Omental fat pad (tissue), 4 donors: Measurements from ENCODE around the gene MTG1. TPM values are rescaled to one million over a fixed set of nuclear protein-coding genes. Genes with fewer than 3 reads are reported as not detected.
"Not testable (repeated sequence)": the region's sequence is repeated elsewhere in the genome, so short reads cannot be mapped to it uniquely, and the experiment has no call there.

Experiments
- ATAC-seq: fragments of 150-250 bp; one replicate; pipeline ENCODE4 v1.9.1; 2016; ENCODE audit warnings: mild to moderate bottlenecking, moderate library complexity; ENCODE audit not compliant: low FRiP score
- DNase-seq: peaks from one replicate; pipeline ENCODE4 v3.0.0-alpha.2; 2019; ENCODE audit warnings: low spot score
- CTCF ChIP-seq, 3 donors: fragments of 450-650 bp; IDR thresholded peaks; one replicate each; pipeline ENCODE4 v1.5.1; 2016 to 2017; ENCODE audit warnings: antibody characterized with exemption in 3 of 3, mild to moderate bottlenecking in 3 of 3, moderate library complexity in 2 of 3
- total RNA-seq, 4 donors: library from RNA; depleted of rRNA; stranded (reverse); fragments of >200 nt; gene quantifications; one replicate each; pipeline ENCODE4 v1.1.0, GENCODE V29; 2016

MTG1 gene
- total RNA-seq, 4 donors from 2014 or later, result 14.6 to 30.9 (median 21.3) TPM

GRCh38 chr10:133379152-133379800 lies 14.7 kb upstream of the MTG1 start, which contains the start of gene PAOX:
TSS of gene PAOX (plus strand) at chr10:133379262. CDS start at chr10:133379317, 55 bp downstream.
- no peak for TF ChIP-seq CTCF (IDR thresholded peaks at IDR 0.05)
- DNase-seq (no peak), ATAC-seq (peak; percentile 73)

GRCh38 chr10:133379801-133380666 lies 13.9 kb upstream of the MTG1 start:
- no peak for DNase-seq
- ATAC-seq, result no peak

GRCh38 chr10:133381036-133381435 lies 12.9 kb upstream of the MTG1 start:
- no peak for TF ChIP-seq CTCF (IDR thresholded peaks at IDR 0.05)
- no peak for DNase-seq
- ATAC-seq, result no peak

More at GRCh38 chr10:133379801-133380666, 13.9 kb upstream of the MTG1 start:
- TF ChIP-seq CTCF (IDR thresholded peaks at IDR 0.05), result no peak

GRCh38 chr10:133383551-133383950 lies 10.4 kb upstream of the MTG1 start:
- TF ChIP-seq CTCF (IDR thresholded peaks at IDR 0.05), result no peak
- DNase-seq, result no peak
- ATAC-seq, result no peak

GRCh38 chr10:133384071-133384470 lies 9.9 kb upstream of the MTG1 start:
- TF ChIP-seq CTCF (IDR thresholded peaks at IDR 0.05), result no peak
- no peak for DNase-seq
- ATAC-seq, result no peak

GRCh38 chr10:133385214-133385613 lies 8.7 kb upstream of the MTG1 start:
- ATAC-seq, result no peak
- DNase-seq, result no peak
- TF ChIP-seq CTCF (IDR thresholded peaks at IDR 0.05), result no peak

- ATAC-seq, DNase-seq: not testable (repeated sequence)
Measured at GRCh38 chr10:133386951-133387350, 7.0 kb upstream of the MTG1 start.
